Stimulated activated CD4-positive, alpha-beta T cell treated with anti-CD3 and anti-CD28 coated beads, Interleukin-12 subunit alpha, Interleukin-12 subunit beta, amount 100 ng/mL, for 24 hours (primary cell): ENCODE results near the gene LCP1.

ENCODE experiments used
- DNase-seq, 2 experiments: peaks; one replicate each; pipeline ENCODE4 v3.0.0-alpha.2; 2020; ENCODE audit warnings: low read depth in 2 of 2

The LCP1 gene

DNA sequence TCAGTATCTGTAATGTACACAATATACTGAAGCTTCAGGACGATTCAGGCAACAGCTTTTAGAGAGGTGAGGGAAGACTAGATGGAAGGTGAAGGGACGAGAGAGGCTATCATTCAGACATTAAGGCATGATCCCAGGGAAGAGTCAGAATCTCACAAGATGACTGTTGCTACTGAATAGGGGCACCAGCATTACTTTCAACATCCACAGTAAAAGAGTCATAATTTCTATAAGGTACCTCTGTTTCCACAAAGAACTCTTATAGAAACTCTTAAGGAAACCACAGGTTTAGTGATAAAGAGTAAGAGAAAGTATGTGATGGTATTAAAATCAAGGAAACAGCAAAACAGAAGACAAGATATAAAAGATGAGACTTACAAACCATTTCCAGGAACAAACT, 23.0 kb downstream of the LCP1 start:
- DNase-seq: no peak

DNA sequence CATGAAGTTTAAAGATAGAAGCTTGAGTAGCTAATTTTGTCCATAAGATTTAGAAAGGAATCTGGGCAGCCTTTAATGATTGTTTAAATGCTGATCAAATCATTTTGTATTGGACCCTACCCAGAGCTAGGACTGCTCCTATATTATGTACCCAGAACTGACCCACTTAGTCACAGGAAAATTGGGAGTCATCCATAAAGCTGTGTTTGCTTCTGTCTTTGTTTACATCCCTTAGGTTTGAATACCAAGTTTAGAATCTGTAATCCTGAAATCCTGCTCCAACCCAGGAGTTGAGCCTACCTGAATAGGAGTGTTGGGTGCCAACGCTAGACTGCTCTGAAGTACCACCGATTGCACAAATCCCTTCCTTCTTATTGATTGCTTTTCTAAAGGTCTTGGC, 23.8 kb downstream of the LCP1 start:
- DNase-seq: no peak

DNA sequence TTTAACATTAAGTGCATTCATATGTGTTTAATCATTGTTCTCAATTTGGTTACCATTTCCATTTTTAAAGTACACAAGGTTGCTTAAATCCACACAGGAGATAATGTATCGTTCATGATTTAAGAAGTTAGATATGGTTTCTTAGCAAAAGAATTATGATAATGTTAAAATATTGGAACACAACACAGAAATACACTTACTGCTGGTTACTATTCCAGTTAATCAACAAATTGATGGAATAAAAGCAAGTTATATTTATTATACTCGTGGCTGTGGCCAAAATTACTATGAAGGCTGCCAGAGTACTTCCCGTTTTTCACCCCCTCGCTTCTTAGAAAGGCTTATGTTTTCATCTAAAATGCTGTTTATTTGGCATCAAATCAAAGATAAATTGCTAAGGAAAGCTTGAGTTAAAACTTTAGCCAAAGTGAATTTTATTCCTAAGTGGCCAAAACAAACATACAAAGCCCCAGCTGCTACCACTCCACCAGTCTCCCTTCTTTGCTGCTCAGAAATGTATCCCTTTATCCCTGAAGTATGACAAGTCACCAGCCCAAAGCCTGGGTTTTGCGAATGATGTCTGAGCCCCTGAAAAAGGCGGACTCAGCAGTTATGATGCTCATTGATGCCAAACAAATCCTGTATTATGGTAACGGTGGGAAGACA, 27.7 kb downstream of the LCP1 start:
- no peak for DNase-seq

DNA sequence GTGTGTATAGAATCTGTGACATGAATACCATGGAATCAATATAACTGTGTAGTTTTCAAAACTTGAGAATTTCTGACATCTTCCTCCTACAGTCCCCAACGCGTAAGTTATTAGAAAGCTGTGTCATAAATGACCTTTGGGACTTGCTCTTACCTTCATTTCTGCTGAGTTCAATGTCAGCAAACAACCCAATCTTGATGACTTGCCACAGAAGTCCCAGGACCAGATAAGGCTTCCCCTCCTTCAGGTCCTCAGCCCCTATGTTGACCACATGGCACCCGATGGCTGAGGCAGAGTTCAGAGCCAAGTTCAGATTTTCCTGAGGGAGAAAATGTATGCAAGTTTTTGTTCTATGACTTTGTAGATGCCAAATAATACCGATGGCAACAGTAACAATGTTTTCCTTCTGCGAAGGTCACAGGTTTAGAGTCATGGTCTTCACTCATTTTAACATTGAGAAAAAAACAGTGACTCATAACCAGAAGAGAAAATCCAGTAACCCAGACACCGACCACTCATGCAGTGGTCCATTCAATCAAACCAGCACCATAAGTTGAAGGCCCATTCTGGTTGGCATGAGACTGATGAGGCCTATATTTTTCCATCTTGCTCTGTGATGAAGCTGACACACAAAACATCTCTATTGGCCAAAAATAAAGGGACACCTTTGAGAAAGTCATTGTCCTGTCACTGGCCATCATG, 29.2 kb downstream of the LCP1 start:
- no peak for DNase-seq

DNA sequence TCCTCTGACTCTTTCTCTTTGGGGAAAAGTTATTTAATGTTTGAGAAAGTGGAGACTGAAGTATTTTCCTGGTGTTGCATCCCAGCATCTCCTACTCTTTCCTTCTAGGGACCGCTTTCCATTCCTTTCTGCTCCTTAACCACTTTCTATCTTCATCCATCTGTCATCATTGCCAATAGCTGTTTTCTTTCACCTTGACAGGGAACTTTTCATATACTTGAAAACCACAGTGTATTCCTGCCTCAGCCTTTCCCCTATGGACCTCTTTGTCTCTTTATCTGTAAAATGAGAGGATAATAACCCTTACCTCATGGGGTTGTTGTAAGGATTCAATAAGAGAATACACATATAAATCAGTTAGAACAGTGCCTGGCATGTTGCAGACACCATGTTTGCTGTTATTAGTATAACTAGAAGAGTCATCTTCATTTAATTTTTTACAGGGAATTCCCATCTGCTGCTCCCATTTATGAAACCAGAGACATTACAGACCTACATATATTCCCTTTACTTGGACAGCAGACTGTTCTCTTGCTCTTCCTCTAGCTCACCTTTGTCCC, 31.8 kb downstream of the LCP1 start:
- DNase-seq: no peak

DNA sequence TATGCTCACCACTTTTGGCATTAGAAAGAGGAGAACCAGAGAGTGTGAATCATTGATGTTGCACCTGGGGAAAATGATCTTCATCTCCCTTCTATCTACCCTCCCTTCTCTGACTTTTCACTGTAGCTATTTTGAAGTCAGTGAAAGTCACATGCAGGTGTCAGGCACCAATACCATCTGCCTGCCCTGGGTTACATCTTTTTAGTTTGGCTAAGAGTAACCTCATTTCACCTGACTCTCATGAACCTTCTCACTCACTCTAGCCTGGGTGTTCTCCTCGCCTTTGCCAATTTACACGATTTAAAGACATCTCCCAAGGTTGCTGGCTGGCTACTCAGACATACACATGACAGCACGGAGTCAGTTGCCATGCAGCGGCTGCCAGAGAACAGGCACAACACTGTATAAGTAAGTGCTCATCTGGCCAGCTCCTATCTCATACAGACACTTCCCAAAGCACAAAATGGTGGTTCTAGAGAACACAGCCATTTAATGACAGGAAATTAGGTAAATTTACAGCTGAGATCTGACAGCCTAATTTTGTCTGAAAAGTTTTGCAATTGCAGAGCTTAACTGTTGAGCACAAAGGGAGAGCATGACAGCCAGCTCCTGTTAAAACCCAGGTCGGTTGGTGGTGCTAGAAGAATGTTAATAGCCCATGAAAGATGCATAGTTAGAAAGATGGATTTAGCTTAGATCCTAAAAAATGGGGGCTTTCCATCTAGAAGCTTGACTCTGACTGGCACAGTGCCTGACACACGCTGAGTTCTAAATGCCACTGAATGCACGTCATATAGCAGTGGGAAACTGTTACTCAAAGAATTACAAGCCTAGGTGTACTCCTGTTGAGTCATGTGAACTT, 32.5 kb downstream of the LCP1 start:
- DNase-seq: no peak

DNA sequence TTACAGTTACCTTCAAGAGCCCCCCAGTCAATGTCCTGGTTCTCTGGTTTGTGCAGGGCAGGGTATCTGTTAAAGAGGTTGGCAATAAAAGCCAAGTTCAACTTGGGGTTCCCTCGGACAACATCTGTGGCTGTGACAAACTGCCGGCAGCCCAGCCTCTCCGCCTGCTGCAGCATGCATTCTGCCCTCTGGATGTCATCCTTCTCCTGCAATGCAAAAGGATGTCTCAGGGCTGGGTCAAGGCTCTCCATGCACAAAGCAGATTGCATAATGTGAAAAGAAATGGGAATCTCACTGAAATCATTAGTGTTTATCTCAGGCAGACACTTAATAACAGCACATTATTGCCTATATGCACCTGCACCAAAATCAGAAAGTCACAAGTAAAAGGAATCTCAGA, 35.1 kb downstream of the LCP1 start:
- no peak for DNase-seq

DNA sequence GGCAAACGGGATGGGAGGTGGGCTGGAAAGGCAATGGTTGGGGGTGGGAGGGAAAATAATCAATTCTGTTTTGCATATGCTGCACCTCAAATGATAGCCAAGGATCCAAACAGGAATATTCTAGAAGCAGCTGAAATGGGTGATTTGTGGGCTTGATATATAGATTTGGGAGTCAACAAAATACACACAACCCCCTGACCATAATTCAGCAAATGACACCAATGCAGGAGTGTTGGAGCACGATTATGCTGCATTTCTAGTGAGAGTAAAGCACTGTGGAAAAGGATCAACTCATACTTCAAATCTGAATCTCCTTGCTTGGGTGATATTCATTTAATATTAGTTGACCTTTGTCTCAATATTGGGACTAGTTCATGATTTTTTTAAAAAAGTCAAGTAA, 36.0 kb downstream of the LCP1 start:
- no peak for DNase-seq

DNA sequence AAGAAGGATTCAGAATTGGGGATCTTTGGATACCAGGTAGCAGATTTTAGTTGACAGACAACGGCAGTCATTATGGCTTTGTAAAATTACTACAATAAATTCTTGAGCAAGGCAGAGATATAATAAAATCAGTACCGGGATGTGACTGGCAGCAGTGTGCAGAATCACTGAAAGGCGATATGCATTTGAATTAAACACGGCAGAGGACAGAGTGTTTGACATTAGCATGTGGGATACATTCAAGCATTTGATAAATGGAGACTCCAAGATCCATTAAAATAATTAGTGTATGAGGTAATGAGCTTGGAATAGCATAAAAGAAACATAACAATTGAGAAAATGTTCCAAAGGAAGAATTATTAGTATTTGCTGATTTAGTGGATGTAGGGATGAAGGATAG, 36.8 kb downstream of the LCP1 start:
- no peak for DNase-seq

DNA sequence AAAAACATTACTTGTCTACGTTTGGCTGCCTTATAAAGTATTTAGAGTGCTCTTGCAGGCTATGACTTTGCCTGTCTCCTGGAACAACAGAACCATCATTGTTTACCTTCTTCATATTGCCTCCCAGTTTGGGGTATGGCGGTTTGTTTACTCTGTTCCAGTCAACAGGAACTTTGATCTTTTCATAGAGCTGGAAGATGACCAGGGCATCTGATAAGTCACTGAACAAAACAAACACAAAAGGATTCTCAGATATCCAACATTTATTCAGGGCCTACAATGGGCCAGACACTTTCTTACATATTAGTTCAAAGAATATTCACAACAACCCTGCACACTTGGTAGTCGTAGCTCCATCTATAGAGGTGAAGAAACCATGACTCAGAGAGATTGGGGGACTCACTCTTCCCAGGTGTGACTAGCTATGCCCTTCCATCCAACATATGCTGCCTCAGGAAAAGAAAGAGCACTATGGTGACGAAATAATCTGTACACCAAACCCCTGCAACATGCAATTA, 38.7 kb downstream of the LCP1 start:
- no peak for DNase-seq

DNA sequence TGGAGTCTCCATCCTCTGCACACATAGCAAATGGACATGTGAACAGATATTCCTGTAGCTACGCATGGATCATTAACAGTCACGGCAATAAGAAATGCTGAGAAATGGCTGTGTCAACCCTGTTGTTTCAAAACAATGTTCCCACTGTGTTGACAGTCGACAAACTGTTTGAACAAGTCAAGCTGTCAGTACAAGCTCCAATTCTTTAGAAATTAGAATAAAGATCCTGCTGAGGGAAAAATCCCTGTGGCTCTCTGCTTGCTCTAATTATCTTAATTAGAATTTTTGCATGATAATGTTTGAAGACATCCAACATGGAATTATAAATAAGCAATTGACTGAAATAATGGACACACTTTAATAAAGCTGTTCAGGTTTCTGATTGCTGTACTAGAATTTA, 39.2 kb downstream of the LCP1 start:
- DNase-seq: no peak

DNA sequence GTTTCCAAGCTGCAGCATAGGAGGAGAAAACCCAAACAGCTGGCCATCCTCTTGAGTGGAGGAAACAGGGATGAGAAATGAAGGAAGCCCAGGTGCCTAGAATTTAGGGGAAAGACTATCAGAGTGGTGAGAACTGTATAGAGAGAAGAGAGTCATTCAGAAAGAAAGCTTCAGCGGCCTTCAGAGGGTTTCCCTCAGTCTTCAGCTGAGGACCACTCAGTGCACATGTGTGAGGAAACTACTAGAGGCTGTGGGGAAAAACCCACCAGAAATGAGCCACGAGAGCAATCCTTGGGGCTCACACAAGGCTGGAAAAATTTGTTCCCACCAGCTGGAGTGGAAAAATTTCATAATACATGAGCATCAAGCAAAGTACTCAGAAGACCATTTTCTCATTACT, 41.9 kb downstream of the LCP1 start:
- DNase-seq: no peak

DNA sequence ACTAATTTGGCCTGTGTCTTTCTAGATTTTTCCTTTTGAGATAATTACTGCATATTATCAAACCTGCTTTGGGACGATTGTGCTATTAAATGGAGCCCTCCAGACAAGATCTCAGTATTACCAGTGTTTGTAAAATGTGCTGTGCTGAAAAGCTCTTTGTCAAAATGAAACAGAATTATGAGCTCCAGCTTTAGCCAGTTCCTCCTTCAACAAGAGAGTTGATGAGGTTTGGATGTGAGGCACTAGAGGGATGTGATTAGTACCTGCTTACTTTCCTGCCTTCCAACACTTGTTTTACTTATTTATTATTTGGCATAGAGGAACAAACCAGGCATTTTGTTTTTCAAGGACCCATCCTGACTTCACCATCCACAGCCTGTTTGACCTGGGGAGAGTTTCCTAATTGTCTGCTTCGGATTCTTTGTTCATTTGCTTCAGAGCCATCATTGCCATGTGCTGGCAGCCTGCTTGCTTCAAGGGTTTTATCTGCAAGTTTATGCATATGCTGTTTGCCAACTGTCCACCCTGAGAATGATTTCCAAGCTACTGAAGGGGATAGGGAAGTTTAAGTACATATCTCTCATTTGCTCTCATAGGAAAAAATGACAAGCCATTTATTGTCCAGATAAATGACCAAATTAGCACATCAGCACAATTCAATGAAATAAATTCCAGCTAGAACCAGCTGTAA, 44.2 kb downstream of the LCP1 start:
- DNase-seq: no peak

DNA sequence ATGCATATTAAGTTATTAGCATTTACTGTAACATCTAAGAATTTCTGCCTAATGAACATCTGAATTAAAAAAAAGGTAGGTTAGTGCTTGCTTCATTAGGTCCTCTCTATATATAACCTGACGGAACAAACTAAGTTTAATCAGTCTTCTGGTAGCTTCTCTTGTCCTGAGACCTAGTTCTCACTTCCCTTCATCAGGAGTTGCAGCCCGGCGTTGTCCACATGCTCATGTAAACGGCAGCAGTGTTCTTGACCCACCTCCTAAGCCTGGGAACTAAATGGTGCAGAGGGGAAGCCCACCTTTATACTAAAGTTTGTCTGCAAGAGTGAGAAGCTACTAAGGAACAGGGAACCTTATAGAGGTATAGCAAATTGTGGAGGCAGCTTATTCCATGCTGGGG, 45.3 kb downstream of the LCP1 start:
- no peak for DNase-seq

DNA sequence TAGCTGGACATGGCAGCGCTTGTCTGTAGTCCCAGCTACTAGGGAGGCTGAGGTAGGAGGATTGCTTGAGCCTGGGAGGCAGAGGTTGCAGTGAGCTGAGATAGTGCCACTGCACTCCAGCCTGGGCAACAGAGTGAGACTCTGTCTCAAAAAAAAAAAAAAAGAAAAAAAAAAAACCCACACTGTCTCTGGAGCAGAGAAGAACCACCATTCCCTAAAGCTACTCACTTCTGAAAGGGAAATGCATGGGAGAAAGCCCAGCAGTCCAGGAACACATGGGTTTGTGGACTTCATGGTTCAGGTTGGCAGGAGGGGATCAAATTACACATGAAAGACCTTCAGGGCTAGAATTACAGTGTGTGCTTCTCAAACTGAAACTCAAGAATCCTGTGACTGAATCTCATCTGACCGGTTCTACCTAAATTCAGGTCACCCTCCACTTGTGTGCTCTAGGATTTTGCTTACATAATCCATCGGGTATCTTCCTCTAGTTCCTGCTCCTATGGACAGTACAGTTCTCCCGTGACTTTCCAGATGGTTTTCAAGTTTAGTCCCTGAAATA, 46.9 kb downstream of the LCP1 start:
- DNase-seq: no peak

DNA sequence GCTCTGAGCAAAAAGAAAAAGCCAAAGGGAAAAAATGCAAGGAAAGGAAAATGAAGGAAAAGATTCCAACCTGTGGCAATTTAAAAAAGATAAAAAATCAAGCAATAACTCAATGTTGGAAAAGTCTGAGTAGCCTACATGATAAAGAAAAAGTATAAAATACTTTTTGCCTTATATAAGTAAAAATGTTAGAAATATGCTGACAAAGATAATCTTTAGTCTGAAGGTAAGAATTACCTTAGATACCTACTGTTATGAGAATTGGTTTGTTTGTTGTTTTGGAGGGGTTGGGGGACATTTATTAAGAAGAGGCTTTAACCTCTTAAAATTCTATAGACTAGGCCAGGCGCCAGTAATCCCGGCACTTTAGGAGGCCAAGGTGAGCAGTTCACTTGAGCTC, 47.5 kb downstream of the LCP1 start:
- no peak for DNase-seq

DNA sequence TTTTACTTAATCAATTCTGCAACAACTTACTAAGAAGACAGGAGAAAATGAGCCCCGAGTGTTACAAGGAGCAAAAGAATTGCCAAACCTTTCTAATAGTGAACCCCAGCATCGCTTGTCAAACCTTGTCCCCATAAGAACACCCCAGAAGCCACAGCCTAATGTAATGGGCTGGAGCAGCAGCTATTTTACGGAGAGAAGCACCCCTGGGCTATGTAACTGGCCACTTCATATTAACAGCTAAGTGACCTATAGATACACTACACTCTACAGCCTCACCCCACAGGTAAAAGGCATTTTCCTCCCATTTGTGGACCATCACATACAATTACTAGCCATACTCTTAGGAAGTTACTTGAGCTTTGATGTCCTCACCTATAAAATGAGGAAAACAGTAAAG, 49.9 kb downstream of the LCP1 start:
- DNase-seq: no peak

DNA sequence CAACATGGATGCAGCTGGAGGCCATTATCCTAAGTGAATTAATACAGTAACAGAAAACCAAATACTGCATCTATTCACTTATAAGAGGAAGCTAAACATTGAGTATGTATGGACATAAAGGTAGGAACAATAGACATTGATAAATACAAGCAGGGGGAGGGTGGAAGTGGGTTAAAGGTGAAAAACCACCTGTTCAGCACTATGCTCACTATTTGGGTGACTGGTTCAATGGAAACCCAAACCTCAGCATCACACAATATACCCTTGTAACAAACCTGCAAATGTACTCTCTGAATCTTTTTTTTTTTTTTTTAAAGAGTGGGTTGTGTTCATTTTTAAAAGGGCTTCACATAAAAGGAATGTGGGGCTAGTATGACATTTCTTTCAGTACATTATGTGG, 50.3 kb downstream of the LCP1 start:
- DNase-seq: no peak

DNA sequence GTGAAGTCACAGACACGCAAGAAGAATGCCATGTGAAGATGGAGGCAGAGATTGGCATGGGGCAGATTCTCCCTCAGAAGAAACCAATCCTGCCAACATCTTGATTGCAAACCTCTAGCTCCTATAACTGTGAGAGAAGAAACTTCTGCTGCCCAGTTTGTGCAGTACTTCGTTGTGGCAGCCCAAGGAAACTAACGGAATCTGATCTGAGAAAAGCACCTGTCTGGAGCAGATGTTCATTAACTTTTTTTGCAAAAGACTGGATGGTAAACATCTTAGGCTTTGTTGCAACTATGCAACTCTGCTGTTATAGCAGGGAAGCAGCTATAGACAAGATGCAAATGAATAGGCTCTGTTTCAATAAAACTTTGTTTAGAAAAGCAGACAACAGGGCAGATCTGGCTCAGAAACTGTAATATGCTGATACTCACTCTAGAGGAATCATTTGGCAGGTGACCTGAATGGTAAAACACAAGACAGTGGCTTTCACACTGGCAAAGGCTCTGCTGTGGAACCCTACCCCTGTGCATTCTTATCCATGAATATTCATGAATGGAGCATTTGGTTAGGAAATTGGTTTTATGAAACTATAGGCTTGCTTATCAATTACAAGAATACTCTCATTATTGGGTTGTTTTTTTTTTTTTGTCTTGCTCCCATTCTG, 51.9 kb downstream of the LCP1 start:
- no peak for DNase-seq

DNA sequence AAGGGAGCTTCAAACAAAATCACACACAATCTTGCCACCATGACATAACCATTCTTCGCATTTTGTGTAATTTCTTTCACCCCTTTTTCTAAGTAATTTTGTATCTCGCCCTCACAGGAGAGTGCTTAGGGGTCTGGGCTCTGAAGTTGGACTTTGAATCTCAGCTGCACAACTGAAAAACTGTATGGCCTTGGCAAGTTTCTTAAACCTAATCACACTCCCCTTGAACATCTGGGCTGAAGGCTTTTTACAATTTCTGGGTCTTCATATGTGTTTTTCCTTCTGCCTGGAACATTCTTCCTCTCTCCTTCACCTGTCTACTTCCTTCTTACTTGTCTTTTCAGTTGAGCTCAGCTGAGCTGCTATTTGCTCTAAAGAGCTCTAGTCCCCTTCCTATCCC, 52.9 kb downstream of the LCP1 start:
- no peak for DNase-seq
